Stimulated activated naive CD8-positive, alpha-beta T cell treated with anti-CD3 and anti-CD28 coated beads, Interleukin-15, amount 100 ng/mL, for 72 hours (primary cell): Measurements from ENCODE around the gene INPP5D.
"Not testable (repeated sequence)": the region's sequence is repeated elsewhere in the genome, so short reads cannot be mapped to it uniquely, and the experiment has no call there.

Experiments used
- ATAC-seq: fragments of 150-1000 bp; cut with Tn5 transposase; 2 replicates; pipeline ENCODE4 v1.10.0; 2021; ENCODE audit warnings: mild to moderate bottlenecking, moderate library complexity
- DNase-seq, 2 donors: peaks; one replicate each; pipeline ENCODE4 v3.0.0; 2021 to 2022
- H3K27ac Mint-ChIP-seq, 2 donors: one replicate each; pipeline ENCODE4 v1.8.0; 2022; ENCODE audit warnings: mild to moderate bottlenecking in 2 of 2, mixed read lengths in 2 of 2, moderate library complexity in 2 of 2
- H3K27me3 Mint-ChIP-seq: one replicate; pipeline ENCODE4 v1.8.0; 2022; ENCODE audit warnings: mixed read lengths
- H3K4me1 Mint-ChIP-seq: one replicate; pipeline ENCODE4 v1.8.0; 2022; ENCODE audit warnings: mild to moderate bottlenecking, mixed read lengths
- H3K4me3 Mint-ChIP-seq, 2 donors: one replicate each; pipeline ENCODE4 v1.8.0; 2022; ENCODE audit warnings: mild to moderate bottlenecking in 2 of 2, mixed read lengths in 2 of 2, moderate library complexity in 1 of 2
- H3K9me3 Mint-ChIP-seq, 2 donors: one replicate each; pipeline ENCODE4 v1.8.0; 2022; ENCODE audit warnings: mixed read lengths in 2 of 2

INPP5D gene

DNA sequence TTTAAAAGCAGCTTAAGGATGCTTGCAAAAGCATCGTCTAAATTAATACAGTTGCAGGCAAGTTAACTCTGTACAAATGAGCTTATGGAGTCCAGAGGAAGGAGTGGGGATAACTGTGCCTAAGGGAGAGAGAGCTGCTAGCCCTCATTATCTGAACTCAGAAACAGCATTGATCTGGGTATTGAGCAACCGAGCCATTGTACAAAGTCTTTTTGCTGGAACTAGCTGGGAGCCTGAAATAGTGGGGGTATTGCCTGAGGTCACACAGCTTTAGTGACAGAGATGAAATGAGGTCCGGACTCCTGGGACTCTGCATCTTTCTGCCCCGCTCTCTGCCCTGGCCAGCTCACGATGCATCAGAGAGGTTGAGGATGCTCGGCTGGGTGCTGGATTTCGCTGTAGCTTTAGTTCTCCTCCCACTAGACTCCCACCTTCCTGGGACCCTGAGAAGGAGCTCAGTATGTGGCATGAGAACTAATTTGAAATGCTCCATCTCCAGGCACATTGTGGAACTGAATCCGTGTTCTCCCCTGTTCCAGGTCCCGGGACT, 123.8 kb downstream of the INPP5D start:
- Mint-ChIP-seq H3K4me1 (no peaks in the 10 kb centered on the region), H3K27me3 (no peaks in the 10 kb centered on the region), H3K27ac (peak overlapping the region in 1 of 2 donors; percentile 20), H3K9me3 (no peaks in the 10 kb centered on the region), H3K4me3 (no peak overlapping the region)
- no peak for ATAC-seq
- no peak for DNase-seq

DNA sequence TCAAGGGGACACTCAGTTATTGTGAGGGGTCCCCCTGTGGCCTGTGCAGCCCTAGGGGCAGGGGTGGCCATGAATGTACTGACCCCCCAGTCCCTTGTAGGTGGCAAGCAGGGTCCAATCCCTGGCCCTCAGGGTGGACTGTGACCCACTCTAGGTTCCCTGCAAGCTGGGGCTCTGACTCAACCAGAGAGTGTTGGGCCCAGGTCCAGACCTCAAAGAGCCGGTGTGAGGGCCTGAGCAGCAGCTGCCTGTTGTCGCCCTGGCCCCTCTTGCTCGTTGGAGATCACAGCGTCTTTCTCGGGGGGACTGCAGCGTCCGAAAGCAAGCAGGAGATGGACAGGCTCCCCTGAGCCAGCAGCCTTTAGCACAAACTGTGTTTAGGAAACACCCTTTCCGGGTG, 124.5 kb downstream of the INPP5D start:
- H3K27ac Mint-ChIP-seq: no peak overlapping the region
- H3K9me3 Mint-ChIP-seq: no peaks in the 10 kb centered on the region
- H3K4me3 Mint-ChIP-seq: no peak overlapping the region
- no peak for ATAC-seq
- no peaks in the 10 kb centered on the region for H3K27me3 Mint-ChIP-seq
- no peak for DNase-seq
- no peaks in the 10 kb centered on the region for H3K4me1 Mint-ChIP-seq

DNA sequence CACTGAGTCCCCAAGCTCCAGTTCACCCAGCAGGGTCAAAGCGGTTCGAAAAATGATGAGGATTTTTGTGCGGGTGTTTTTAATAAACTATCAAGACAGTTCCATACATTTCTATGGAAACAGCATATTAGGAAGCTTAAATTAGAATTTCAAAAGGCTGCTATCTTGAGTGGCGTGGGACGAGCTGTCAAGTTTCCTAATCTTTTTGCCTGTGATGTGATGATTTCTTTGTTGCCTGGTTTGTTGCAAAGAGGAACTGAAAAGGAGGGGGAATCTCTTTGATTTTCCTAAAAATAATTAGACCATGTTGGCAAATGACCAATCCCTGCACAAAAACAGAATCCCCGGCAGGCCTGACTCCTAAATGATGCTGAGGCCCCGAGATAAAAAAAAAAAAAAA, 125.2 kb downstream of the INPP5D start:
- no peaks in the 10 kb centered on the region for H3K9me3 Mint-ChIP-seq
- no peak overlapping the region for H3K4me3 Mint-ChIP-seq
- DNase-seq (no peak), ATAC-seq (no peak)
- no peaks in the 10 kb centered on the region for H3K27me3 Mint-ChIP-seq
- H3K4me1 Mint-ChIP-seq: no peaks in the 10 kb centered on the region
- H3K27ac Mint-ChIP-seq: peak overlapping the region; percentile 21 to 25

DNA sequence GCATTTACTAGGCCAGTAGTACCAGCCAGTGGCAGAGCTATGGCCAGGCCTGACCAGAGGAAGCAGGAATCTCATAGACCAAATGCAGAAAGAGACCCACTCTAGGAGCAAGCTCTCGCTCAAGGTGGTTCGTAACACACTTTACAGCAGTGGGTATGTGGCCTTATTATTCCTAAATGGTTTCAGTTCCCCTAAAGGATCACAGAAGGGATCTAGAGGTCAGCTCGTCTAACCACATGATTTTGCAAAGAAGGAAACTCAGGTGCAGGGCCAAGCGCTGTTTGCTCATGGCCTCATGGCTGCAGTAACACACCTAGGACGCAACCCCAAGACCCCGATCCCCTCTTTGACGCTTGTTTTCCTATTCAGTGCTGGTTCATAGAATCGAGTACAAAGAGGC, 125.8 kb downstream of the INPP5D start:
- DNase-seq (no peak), ATAC-seq (no peak)
- no peak overlapping the region for H3K4me3 Mint-ChIP-seq
- no peaks in the 10 kb centered on the region for H3K27me3 Mint-ChIP-seq
- H3K27ac Mint-ChIP-seq: no peak overlapping the region
- H3K9me3 Mint-ChIP-seq: no peaks in the 10 kb centered on the region
- no peaks in the 10 kb centered on the region for H3K4me1 Mint-ChIP-seq

DNA sequence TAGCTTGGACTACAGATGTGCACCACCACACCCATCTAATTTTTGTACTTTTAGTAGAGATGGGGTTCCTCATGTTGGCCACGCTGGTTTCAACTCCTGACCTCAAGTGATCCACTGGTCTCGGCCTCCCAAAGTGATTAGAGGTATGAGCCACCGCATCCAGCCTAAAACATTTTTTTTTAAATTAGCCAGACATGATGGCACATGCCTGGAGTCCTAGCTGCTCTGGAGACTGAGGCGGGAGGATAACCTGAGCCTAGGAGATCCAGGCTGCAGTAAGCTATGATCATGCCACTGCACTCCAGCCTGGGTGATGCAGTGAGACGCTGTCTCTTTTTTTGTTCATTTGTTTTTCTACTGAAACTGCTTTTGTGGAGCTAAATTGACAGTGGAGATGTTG, 126.7 kb downstream of the INPP5D start:
- peak overlapping the region in 1 of 2 donors; percentile 68 for H3K27ac Mint-ChIP-seq
- no peaks in the 10 kb centered on the region for H3K4me1 Mint-ChIP-seq
- no peak overlapping the region for H3K4me3 Mint-ChIP-seq

DNA sequence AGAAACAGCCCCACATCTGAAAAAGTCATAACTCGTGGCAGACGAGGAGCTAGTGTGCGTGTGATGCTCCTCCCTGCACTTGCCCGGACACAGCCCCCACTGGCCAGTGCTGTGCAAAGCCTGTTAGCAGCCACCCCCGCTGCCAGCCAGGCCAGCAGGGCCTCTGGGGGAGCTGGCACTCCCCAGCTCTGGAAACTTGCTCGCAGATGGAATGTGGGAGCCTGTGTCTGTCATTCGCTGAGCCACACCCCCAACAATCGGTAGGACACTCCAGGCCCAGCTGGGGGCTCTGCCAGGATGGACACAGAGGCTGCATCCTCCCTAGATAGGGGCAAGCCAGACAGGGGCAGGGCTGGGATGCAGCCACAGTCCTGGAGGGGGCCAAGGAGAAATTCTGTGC, 128.9 kb downstream of the INPP5D start:
- H3K27ac Mint-ChIP-seq: peak overlapping the region in 1 of 2 donors; percentile 75
- ATAC-seq (no peak), DNase-seq (no peak)
- no peak overlapping the region for H3K4me3 Mint-ChIP-seq
- no peaks in the 10 kb centered on the region for H3K9me3 Mint-ChIP-seq
- no peaks in the 10 kb centered on the region for H3K27me3 Mint-ChIP-seq
- H3K4me1 Mint-ChIP-seq: no peaks in the 10 kb centered on the region

More for the DNA sequence above, 126.7 kb downstream of the INPP5D start:
- DNase-seq (no peak), ATAC-seq (no peak)
- no peaks in the 10 kb centered on the region for H3K27me3 Mint-ChIP-seq
- H3K9me3 Mint-ChIP-seq: no peaks in the 10 kb centered on the region

DNA sequence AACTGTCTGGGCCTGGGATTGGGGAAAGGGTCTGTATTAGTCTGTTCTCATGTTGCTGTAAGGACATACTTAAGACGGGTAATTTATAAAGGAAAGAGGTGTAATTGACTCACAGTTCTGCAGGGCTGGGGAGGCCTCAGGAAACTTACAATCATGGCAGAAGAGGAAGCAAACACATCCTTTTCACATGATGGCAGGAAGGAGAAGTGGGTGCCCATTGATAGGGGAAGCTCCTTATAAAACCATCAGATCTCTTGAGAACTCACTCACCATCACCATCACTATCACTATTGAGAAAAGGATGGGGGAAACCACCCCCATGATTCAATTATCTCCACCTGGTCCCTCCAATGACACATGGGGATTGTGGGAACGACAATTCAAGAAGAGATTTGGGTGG, 130.9 kb downstream of the INPP5D start:
- not testable (repeated sequence) for H3K27me3 Mint-ChIP-seq, DNase-seq, H3K4me3 Mint-ChIP-seq, H3K27ac Mint-ChIP-seq, ATAC-seq, H3K9me3 Mint-ChIP-seq, H3K4me1 Mint-ChIP-seq

DNA sequence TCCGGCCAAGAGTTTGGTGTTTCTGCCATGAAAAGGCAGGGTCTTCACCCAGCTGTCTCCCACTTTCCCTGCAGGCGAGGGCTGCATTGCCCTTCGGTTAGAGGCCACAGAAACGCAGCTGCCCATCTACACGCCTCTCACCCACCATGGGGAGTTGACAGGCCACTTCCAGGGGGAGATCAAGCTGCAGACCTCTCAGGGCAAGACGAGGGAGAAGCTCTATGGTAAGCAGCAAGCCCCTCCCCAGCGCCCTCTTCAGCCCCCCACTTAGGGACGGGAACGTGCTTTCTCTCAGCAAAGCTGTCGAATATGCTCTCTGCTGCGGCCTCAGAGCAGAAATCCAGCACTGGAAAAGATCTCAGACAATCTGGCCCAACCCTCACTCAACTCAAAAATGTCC, 133.6 kb downstream of the INPP5D start:
- Mint-ChIP-seq H3K4me1 (no peaks in the 10 kb centered on the region), H3K9me3 (no peaks in the 10 kb centered on the region), H3K27ac (no peak overlapping the region), H3K27me3 (no peaks in the 10 kb centered on the region), H3K4me3 (no peak overlapping the region)
- DNase-seq (no peak), ATAC-seq (no peak)

DNA sequence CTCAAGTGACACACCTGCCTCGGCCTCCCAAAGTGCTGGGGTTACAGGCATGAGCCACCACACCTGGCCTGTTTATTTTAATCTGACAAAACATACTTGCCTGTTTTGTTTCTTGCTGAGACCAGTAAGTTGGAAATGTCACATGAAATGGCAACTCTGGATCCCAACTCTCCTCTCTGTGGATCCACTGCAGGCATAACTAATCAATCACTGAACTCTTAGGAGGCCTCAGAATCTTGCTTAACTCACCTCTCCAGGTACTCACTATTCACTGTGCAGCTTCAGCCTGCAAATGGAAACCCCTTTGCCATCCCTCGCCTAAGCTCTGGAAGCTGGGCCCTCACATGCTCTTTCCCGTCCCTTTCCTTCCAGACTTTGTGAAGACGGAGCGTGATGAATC, 134.9 kb downstream of the INPP5D start:
- H3K9me3 Mint-ChIP-seq: no peaks in the 10 kb centered on the region
- H3K4me3 Mint-ChIP-seq: no peak overlapping the region
- no peaks in the 10 kb centered on the region for H3K27me3 Mint-ChIP-seq
- H3K4me1 Mint-ChIP-seq: no peaks in the 10 kb centered on the region
- ATAC-seq (no peak), DNase-seq (no peak)
- peak overlapping the region in 1 of 2 donors; percentile 73 for H3K27ac Mint-ChIP-seq

DNA sequence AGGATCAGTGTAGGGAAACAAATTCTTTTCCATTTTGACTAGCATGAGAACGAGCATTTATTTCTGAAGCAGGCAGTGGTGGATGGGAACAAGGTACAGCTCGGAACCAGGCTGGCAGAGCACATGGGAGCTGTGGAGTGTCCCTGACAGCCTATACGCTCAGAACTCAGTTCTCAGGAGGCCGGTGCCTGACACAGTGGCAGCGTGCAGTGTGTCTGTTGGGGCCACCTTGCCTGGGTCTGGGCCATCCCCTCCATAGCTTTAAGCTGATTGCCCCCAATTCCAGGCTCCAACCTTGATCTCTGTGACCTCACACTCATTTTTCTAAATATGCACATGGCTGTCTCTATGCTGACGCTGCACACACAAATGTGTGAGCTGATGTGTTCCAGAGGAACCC, 136.9 kb downstream of the INPP5D start:
- no peak for DNase-seq
- no peak for ATAC-seq
- H3K4me3 Mint-ChIP-seq: no peak overlapping the region

DNA sequence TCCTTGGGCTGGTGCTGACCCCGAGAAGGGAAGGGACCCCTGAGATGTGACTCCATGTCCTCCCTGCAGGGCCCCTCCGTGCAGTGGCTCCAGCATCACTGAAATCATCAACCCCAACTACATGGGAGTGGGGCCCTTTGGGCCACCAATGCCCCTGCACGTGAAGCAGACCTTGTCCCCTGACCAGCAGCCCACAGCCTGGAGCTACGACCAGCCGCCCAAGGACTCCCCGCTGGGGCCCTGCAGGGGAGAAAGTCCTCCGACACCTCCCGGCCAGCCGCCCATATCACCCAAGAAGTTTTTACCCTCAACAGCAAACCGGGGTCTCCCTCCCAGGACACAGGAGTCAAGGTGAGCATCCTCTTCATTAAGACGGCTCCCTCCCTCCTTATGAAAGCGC, 137.9 kb downstream of the INPP5D start:
- no peaks in the 10 kb centered on the region for H3K27me3 Mint-ChIP-seq
- no peak for ATAC-seq
- no peaks in the 10 kb centered on the region for H3K4me1 Mint-ChIP-seq
- peak overlapping the region in 1 of 2 donors; percentile 64 for H3K27ac Mint-ChIP-seq
- DNase-seq: no peak
- no peak overlapping the region for H3K4me3 Mint-ChIP-seq
- H3K9me3 Mint-ChIP-seq: peaks cover 7 to 20% of the 10 kb centered on the region in 2 donors

More for the DNA sequence above, 136.9 kb downstream of the INPP5D start:
- Mint-ChIP-seq H3K4me1 (no peaks in the 10 kb centered on the region), H3K27me3 (no peaks in the 10 kb centered on the region), H3K9me3 (peaks cover 0 to 10% of the 10 kb centered on the region in 2 donors), H3K27ac (peak overlapping the region in 1 of 2 donors; percentile 91)

DNA sequence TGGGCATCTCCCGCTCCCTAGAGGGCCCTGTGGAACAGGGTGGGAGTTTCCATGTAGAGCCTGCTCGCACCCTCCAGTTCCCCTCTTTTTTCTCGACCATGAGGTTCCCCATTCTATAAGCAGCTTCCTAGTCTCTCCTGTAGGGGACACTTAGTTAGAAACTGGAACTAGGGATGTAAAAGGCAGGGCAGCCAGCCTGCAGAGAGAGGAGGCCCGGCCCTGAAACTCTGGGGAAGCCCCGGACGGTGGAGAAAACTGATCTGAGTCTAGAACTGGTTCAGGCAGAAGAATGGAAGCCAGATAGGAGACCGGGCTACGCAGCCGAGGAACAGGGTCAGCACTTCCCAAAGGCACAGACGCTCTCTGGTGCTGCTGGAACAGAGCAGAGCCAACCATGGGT, 139.7 kb downstream of the INPP5D start:
- peak overlapping the region in 1 of 2 donors; percentile 81 for H3K27ac Mint-ChIP-seq
- H3K27me3 Mint-ChIP-seq: no peaks in the 10 kb centered on the region
- no peak for DNase-seq
- H3K9me3 Mint-ChIP-seq: peaks cover 9 to 23% of the 10 kb centered on the region in 2 donors
- no peak for ATAC-seq
- no peaks in the 10 kb centered on the region for H3K4me1 Mint-ChIP-seq
- H3K4me3 Mint-ChIP-seq: no peak overlapping the region

DNA sequence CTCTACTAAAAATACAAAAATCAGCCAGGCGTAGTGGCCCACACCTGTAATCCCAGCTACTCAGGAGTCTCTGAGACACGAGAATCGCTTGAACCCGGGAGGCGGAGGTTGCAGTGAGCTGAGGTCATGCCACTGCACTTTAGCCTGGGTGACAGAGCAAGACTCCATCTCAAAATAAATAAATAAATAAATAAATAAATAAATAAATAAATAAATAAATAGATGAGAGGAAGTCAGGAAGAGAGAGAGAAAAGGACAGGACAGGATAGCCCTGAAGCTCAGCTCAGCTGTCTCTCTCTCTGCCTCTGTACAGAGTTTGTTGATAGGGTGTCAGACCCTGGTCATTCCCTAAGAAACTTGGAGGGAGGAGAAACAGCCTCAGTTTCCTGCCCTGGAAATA, 140.6 kb downstream of the INPP5D start:
- not testable (repeated sequence) for DNase-seq, H3K27ac Mint-ChIP-seq, H3K4me3 Mint-ChIP-seq, H3K27me3 Mint-ChIP-seq, H3K4me1 Mint-ChIP-seq, ATAC-seq
- H3K9me3 Mint-ChIP-seq: peaks cover 9 to 23% of the 10 kb centered on the region in 2 donors

DNA sequence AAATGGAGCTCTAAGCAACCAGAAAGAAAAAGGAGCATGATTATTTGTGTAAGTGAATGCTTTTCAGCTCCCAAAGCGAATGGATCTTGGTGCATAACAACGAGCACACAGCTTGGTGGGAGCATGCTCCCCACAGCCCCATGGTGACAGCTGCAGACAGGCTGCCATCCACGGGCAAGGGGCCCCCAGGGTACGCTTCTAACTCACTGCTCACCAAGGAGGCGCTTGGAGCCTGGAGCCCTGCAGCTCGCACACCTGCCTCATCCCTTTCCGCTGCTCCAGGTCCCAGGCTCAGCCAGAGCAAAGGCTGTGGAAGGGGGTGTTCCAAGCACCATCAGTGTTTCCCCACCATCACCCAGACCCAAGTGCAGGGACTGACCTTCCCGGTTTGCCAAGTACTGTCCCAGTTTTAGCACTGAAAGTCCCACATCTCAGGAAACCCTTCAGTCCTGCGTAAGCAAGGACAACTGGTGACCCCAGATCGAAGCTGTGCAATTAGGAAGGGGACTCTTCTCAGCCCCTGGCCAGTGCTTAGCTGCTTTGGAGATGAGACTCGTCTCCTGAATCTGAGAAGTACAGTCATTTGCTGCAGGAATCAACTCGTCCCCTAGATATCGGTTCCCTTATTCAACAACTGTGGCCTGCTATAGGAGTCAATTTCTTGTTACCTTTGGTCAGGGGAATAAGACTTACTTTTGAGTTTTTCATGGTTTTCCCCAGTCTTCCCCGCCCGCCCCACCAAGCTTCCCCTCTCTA, 141.3 kb downstream of the INPP5D start:
- H3K9me3 Mint-ChIP-seq: peaks cover 9 to 23% of the 10 kb centered on the region in 2 donors
- DNase-seq (no peak), ATAC-seq (no peak)
- H3K4me1 Mint-ChIP-seq: no peaks in the 10 kb centered on the region
- H3K4me3 Mint-ChIP-seq: no peak overlapping the region
- no peaks in the 10 kb centered on the region for H3K27me3 Mint-ChIP-seq
- peak overlapping the region in 1 of 2 donors; percentile 89 for H3K27ac Mint-ChIP-seq

DNA sequence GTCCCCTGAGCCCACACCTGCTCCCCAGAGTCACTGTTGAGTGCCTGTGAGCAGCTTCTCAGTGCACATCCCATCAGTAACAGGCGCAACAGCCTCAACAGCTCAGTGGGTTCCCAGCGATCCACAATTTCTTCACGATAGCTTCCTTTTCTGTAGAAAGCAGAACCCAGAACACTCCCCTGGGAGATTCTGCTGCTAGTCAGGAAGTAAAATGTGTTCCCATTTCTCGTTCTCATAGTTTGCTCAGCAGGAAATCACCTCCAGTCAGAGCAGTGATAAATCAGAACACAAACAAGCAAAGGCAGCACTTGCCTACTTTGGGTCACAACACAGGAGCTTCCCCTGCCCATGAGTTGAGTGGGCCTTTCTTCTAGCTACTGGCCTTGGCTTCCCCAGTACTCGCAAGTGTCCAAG, 142.4 kb downstream of the INPP5D start:
- H3K27ac Mint-ChIP-seq: peak overlapping the region in 1 of 2 donors; percentile 71
- no peaks in the 10 kb centered on the region for H3K27me3 Mint-ChIP-seq
- no peak overlapping the region for H3K4me3 Mint-ChIP-seq
- H3K4me1 Mint-ChIP-seq: peaks cover 3% of the 10 kb centered on the region
- DNase-seq (no peak), ATAC-seq (no peak)
- H3K9me3 Mint-ChIP-seq: peaks cover 9 to 23% of the 10 kb centered on the region in 2 donors

DNA sequence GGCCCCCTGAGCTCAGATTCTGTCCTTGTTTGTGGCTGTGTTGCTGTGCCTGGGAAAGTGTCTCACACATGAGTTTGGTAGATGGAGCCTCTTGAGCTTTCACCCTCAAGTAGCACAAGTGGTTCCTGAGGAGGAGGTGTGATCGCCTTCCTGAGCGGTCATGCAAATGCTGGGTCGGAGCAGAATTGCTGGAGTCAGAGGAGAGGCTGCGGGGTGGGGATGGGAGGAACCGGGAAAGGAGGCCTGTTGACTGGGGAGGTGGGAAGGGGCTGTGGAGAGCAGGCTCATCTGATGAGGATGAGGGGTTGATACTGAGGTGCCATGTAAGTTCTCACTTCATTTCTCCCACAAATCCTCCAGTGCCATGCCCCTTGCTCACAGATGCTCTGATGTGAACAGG, 142.9 kb downstream of the INPP5D start:
- H3K27me3 Mint-ChIP-seq: no peaks in the 10 kb centered on the region
- ATAC-seq (no peak), DNase-seq (no peak)
- H3K4me1 Mint-ChIP-seq: peaks cover 9% of the 10 kb centered on the region
- peak overlapping the region in 1 of 2 donors; percentile 96 for H3K27ac Mint-ChIP-seq
- H3K4me3 Mint-ChIP-seq: no peak overlapping the region
- peaks cover 9 to 23% of the 10 kb centered on the region in 2 donors for H3K9me3 Mint-ChIP-seq
